Endothelial cell of umbilical vein (primary cell): ENCODE results near the gene PNPO. TPM values are rescaled to one million over a fixed set of nuclear protein-coding genes. Genes with fewer than 3 reads are reported as not detected.

Source experiments
- BruUV-seq: library from RNA; stranded (reverse); fragments of 400-500 nt; replicated peaks from 2 replicates; lab custom pipeline; 2021; lab: Mats Ljungman, UMichigan
- CTCF ChIA-PET: fragments of 300-600, 350-600 bp; sonication (Branson Sonifier 250); formaldehyde crosslinking; loops from one replicate; lab custom pipeline; 2021; ENCODE audit warnings: antibody characterized with exemption, inconsistent platforms; lab: Charles Lee
- POLR2A ChIA-PET: fragments of 300-600, 350-600 bp; sonication (Branson Sonifier 250); formaldehyde crosslinking; loops from one replicate; lab custom pipeline; 2021; ENCODE audit warnings: antibody characterized with exemption, inconsistent platforms; lab: Charles Lee
- DNase-seq: peaks from one replicate; pipeline ENCODE4 v3.0.0-alpha.2; 2011; ENCODE audit warnings: low read depth, low spot score
- FAIRE-seq: peaks from 2 replicates; lab custom pipeline; 2011; peaks lifted over from hg19 to GRCh38; lab: Jason Lieb, UNC
- H2AFZ ChIP-seq: 2 replicates; pipeline ENCODE4 v1.6.0; 2012; ENCODE audit warnings: low read depth, low read length, control low read depth, inconsistent platforms
- H3K27ac ChIP-seq: 2 replicates; pipeline ENCODE4 v1.5.1; 2011; ENCODE audit warnings: low read depth, mild to moderate bottlenecking, control low read depth, low read length, moderate library complexity; ENCODE audit not compliant: insufficient read depth
- H3K27me3 ChIP-seq, 2 experiments: 2 replicates each; pipeline versions ENCODE4 v1.6.0 to v1.6.1; 2011; ENCODE audit warnings: low read length in 2 of 2, mixed read lengths in 1 of 2; ENCODE audit not compliant: control insufficient read depth in 2 of 2, insufficient read depth in 2 of 2
- H3K36me3 ChIP-seq, 2 experiments: 2 replicates in 1 of 2; 3 replicates in 1 of 2; pipeline ENCODE4 v1.5.1; 2011; ENCODE audit warnings: low read length in 2 of 2, mild to moderate bottlenecking in 1 of 2, moderate library complexity in 1 of 2; ENCODE audit not compliant: control insufficient read depth in 2 of 2, insufficient read depth in 2 of 2; ENCODE audit errors: extremely low read depth in 1 of 2
- H3K4me1 ChIP-seq: 3 replicates; pipeline ENCODE4 v1.5.1; 2011; ENCODE audit warnings: mild to moderate bottlenecking, low read length; ENCODE audit not compliant: control insufficient read depth, insufficient read depth; ENCODE audit errors: extremely low read depth
- H3K4me2 ChIP-seq: 2 replicates; pipeline ENCODE4 v1.6.1; 2011; ENCODE audit warnings: low read length, control low read depth, mixed read lengths; ENCODE audit not compliant: insufficient read depth
- H3K4me3 ChIP-seq, 3 experiments: fragments of 200-600 bp in 1 of 3; sonication (generic), shearing (Covaris generic) in 1 of 3; replicated peaks in 1 of 3; 2 replicates each; pipeline ENCODE4 v1.5.1; 2011 to 2016; ENCODE audit warnings: control low read depth in 3 of 3, low read length in 3 of 3, mild to moderate bottlenecking in 2 of 3, inconsistent platforms in 1 of 3, low read depth in 1 of 3, moderate library complexity in 1 of 3; ENCODE audit not compliant: insufficient read depth in 1 of 3
- H3K79me2 ChIP-seq: 2 replicates; pipeline ENCODE4 v1.6.0; 2012; ENCODE audit warnings: low read length, inconsistent platforms; ENCODE audit not compliant: control insufficient read depth, insufficient read depth
- H3K9ac ChIP-seq: replicated peaks from 2 replicates; pipeline ENCODE3; 2011; ENCODE audit warnings: low read length, control low read depth; ENCODE audit not compliant: insufficient read depth; ENCODE audit errors: extremely low read depth
- H3K9me1 ChIP-seq: replicated peaks from 3 replicates; pipeline ENCODE4 v1.6.0; 2011; ENCODE audit warnings: mild to moderate bottlenecking, low read length; ENCODE audit not compliant: control insufficient read depth, insufficient read depth; ENCODE audit errors: extremely low read depth
- H3K9me3 ChIP-seq: replicated peaks from 2 replicates; pipeline ENCODE4 v1.5.1; 2012; ENCODE audit warnings: low read length, inconsistent platforms; ENCODE audit not compliant: control insufficient read depth, insufficient read depth
- H4K20me1 ChIP-seq: replicated peaks from 2 replicates; pipeline ENCODE3; 2011; ENCODE audit warnings: mild to moderate bottlenecking, low read length; ENCODE audit not compliant: control insufficient read depth, insufficient read depth; ENCODE audit errors: extremely low read depth
- CTCF ChIP-seq, 2 donors: IDR thresholded peaks; 1 replicate in 1 of 2; 2 replicates in 1 of 2; pipeline ENCODE4 v1.5.1; 2011; ENCODE audit warnings: low read length in 2 of 2, mild to moderate bottlenecking in 2 of 2, moderate library complexity in 2 of 2, control low read depth in 1 of 2, inconsistent platforms in 1 of 2, low read depth in 1 of 2; ENCODE audit not compliant: insufficient read depth in 1 of 2; ENCODE audit errors: extremely low read depth in 1 of 2
- EZH2 ChIP-seq: IDR thresholded peaks from 2 replicates; pipeline ENCODE4 v1.6.1; 2012; ENCODE audit warnings: borderline replicate concordance, low read depth, mild to moderate bottlenecking, moderate library complexity, low read length, inconsistent platforms; ENCODE audit not compliant: severe bottlenecking
- FOS ChIP-seq: IDR thresholded peaks from 2 replicates; pipeline ENCODE4 v1.6.1; 2011; ENCODE audit warnings: mild to moderate bottlenecking, low read length, moderate library complexity, borderline replicate concordance; ENCODE audit not compliant: insufficient read depth
- GATA2 ChIP-seq: IDR thresholded peaks from 2 replicates; pipeline ENCODE4 v1.7.0; 2011; ENCODE audit warnings: low read depth, mild to moderate bottlenecking, moderate library complexity, mixed read lengths, low read length; ENCODE audit not compliant: insufficient read length, insufficient read depth
- JUN ChIP-seq: IDR thresholded peaks from 2 replicates; pipeline ENCODE4 v1.6.1; 2011; ENCODE audit warnings: borderline replicate concordance, low read depth; ENCODE audit not compliant: insufficient read length, insufficient read depth
- MYC ChIP-seq: IDR thresholded peaks from one replicate; pipeline ENCODE4 v1.6.1; 2011; ENCODE audit warnings: mild to moderate bottlenecking, low read depth, low read length
- POLR2A ChIP-seq: IDR thresholded peaks from 2 replicates; pipeline ENCODE4 v1.6.1; 2012; ENCODE audit warnings: low read depth, mild to moderate bottlenecking, control low read depth, low read length
- POLR2AphosphoS5 ChIP-seq: IDR thresholded peaks from 2 replicates; pipeline ENCODE4 v1.6.1; 2012; ENCODE audit warnings: low read depth, mild to moderate bottlenecking, control low read depth, low read length, moderate library complexity; ENCODE audit not compliant: insufficient read depth
- dilution Hi-C: fragments of 300-500 bp; cut with MboI; formaldehyde crosslinking; loops from one replicate; pipeline ENCODE4 v1.15.0; 2019; ENCODE audit warnings: low sequenced_read_pairs; ENCODE audit not compliant: extremely low pct_ligation_motif_present
- intact Hi-C: fragments of 100-400 bp; cut with micrococcal nuclease; formaldehyde crosslinking; loops from one replicate; pipeline ENCODE4 v1.10.0; 2022
- polyA plus RNA-seq, 4 experiments: library from polyadenylated mRNA; depleted of rRNA in 3 of 4; stranded (reverse) in 3 of 4; unstranded in 1 of 4; fragments of >200 nt; gene quantifications; 2 replicates each; pipeline versions ENCODE4 v1.2.1 to v1.2.3, GENCODE V29; 2011 to 2012; ENCODE audit warnings: missing spikeins in 1 of 4
- total RNA-seq: library from RNA; stranded (reverse); gene quantifications from 2 replicates; pipeline ENCODE4 v1.2.3, GENCODE V29; 2021
- TF ChIP-seq, protein P1 (sequence below): IDR thresholded peaks from 2 replicates; pipeline ENCODE4 v1.6.1; 2011; ENCODE audit not compliant: insufficient read depth, insufficient read length

PNPO gene
- total and polyA plus RNA-seq, 2 donors (not counting 3 experiments of a cell fraction or from before 2014, with no cell fraction given), result 19.7 to 22.0 TPM

GRCh38 chr17:47914306-47914948 lies 26.9 kb upstream of the PNPO start:
- ChIA-PET CTCF (interaction anchor here (2.6 kb wide), 1 partner anchor 27 kb away, joined by 7 read pairs; the partner anchor contains the start of gene PNPO), POLR2A (no interaction called here)
- dilution Hi-C loops, result no loop called here
- intact Hi-C loops, result no loop called here
- H3K79me2 ChIP-seq, result no peaks in the 10 kb centered on the region
- no peak overlapping the region for H3K4me3 ChIP-seq
- H3K36me3 ChIP-seq, result no peaks in the 10 kb centered on the region
- no peak overlapping the region for H3K27ac ChIP-seq
- H3K4me1 ChIP-seq, result peaks cover 4% of the 10 kb centered on the region
- no peak overlapping the region for H3K4me2 ChIP-seq
- no peak overlapping the region for H2AFZ ChIP-seq
- TF ChIP-seq CTCF (IDR thresholded peaks at IDR 0.05; ENCODE audit: extremely low read depth in 1 of 2, insufficient read depth in 1 of 2, low read depth in 1 of 2, low read length in 2 of 2), result no peak
- TF ChIP-seq POLR2AphosphoS5, result no peak
- no peak for TF ChIP-seq EZH2
- no peak for TF ChIP-seq GATA2
- TF ChIP-seq POLR2A, result no peak
- no peak for TF ChIP-seq FOS
- no peak for TF ChIP-seq JUN
- TF ChIP-seq MYC, result no peak
- TF ChIP-seq, protein P1, sequence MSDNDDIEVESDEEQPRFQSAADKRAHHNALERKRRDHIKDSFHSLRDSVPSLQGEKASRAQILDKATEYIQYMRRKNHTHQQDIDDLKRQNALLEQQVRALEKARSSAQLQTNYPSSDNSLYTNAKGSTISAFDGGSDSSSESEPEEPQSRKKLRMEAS, result no peak
- no peaks in the 10 kb centered on the region for H4K20me1 ChIP-seq
- no peaks in the 10 kb centered on the region for H3K27me3 ChIP-seq
- FAIRE-seq, result no peak
- no peaks in the 10 kb centered on the region for H3K9me1 ChIP-seq
- no peaks in the 10 kb centered on the region for H3K9me3 ChIP-seq
- no TSS peak for BruUV-seq
- no peak overlapping the region for H3K9ac ChIP-seq
- DNase-seq, result no peak
